GM18508 (cell line): ENCODE data around the gene EML2.

Experiments
- ATAC-seq: cut with Tn5 transposase; IDR thresholded peaks from one replicate; pipeline ENCODE4 v1.9.1; 2021; ENCODE audit warnings: moderate number of reproducible peaks; ENCODE audit not compliant: insufficient read depth, unreplicated experiment

The EML2 gene

DNA sequence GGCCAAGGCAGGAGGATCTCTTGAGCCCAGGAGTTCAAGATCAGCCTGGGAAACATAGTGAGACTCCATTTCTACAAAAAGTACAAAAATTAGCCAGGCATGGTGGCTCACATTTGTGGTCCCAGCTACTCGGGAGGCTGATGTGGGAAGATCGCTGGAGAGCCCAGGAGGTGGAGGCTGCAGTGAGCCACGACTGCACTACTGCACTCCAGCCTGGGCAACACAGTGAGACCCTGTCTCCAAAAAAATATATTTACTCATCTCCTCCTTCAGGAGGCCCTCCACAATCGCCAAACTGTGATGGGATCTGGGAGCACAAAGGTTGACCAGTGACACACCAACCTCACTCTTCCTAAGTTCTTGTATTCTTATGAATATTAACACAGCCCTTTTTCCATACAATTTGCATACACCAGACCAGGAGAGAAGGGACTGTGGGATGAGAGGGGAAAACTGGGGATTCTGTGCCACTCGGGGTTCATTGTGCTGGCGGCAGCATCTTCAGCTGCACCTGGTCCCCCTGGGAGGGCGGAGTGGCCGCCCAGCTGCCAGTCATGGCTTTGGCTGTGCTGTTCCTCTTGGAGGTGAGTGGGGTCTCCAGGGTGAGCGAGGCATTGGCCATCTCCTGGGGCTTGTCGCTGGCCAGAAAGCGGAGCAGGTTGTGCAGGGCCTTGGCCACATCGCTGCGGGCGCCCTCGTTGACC lies 48.7 kb downstream of the EML2 start:
- ATAC-seq: no peak

DNA sequence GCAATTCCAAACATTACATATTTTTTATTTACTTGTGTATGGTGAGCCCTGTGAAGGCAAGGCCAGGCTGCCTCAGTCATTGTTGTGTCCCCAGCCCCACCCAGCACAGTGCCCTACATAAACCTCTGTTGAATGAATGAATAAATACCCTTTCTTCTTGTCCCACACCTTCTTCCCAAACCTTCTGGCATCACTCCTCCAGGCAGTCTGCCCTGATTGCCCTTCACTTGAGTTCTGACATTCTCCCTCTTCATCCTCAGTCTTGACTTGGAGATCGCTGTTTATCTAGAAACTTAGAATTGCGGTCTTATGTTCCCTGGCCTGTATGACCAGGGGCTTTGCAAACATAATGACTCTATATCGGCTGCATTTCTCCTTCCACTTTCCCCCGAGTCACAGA lies 49.4 kb downstream of the EML2 start:
- no peak for ATAC-seq

DNA sequence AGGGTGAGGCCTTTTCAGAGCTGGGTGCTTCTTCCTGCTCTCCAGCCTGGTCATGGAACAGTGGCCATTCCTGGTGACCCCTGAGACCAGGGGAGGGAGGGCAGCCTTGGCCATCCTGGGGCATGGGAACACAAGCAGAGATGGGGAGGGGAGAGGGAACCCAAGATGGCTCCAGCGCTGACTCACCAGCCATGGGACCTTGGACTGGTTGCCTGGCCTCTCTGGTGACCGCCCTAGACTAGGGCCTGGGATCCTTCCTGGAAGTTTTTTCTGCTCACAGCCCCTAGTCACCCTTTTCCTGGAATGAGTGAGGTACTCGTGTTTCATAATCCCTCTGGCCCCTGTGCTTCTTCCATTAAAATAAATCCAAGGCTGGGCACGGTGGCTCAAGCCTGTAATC lies 51.3 kb downstream of the EML2 start:
- no peak for ATAC-seq

DNA sequence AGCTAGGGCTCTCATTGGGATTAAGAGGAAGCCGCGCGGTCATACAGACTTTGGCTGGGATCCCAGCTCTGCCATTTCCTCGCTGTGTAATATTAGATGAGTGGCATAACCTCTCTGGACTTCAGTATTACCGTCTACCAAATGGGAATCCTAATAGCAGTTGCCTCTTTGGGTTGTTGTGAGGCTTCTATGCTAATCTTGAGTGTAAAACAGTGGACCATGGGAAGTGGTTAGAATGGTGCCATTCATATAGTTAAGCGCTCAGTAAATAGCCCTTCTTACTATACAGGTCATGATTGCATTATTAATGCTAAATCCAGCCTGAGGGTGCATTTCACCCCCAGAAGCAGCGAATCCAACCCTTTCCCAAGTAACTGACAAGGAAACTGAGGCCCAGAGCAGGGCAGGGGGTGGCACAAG lies 54.0 kb downstream of the EML2 start:
- ATAC-seq: no peak

DNA sequence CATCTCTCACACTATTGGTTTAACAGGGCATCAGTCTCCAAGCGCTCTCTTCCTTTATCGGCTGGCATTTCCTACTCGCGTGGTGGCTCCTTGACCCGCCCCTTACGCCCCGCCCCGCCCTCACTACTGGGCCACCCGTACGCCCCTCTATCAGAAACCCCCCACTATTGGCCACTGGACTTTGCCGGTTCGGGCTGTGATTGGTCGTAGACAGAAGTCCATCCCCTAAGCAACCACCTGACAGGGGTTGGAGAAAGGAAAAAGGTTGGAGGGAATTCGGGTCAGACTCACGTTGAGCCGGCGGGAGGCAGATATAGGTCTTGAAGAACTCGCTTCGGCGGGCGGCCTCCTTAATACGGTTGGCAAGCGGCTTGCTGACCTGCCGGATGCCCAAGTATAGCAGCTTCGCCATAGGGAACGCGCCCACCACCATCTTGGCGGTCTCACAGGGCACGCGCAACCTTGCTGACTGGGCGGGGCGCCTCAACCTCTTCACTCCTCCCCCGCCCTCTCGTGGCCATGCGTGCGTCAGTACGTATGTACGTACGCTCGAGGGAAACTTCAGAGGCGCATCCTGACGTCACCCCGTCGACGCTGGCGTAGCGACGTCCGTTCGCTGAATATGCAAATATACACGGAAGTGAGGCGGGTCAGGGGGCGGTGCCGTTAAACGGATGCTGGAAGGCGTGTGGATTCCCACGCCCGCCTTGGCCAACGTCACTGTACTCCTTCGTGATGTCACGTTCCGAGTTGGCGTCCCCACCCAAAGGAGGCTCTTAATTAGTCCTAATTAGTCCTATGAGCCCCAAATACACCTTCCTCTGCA lies 54.7 kb downstream of the EML2 start, which contains the start of gene OPA3:
Gene OPA3, minus strand, starts transcription at position 471 of the 826 bp plus-strand sequence. Its CDS starts 38 bp downstream, at position 433.
- ATAC-seq: peak; percentile 74

DNA sequence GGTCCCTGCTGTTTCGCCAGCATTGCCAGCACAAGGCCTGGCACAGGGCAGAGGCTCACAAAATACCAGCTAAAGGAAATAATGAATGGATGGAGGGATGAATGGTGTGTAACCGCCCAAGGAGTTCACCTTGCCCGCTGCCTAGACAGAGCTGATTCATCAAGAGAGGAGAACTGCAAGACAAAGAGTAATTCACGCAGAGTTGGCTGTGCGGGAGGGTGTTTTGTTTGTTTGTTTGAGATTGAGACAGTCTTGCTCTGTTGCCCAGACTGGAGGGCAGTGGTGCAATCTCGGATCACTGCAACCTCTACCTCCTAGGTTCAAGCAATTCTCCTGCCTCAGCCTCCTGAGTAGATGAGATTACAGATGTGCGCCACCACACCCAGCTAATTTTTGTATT lies 57.6 kb downstream of the EML2 start:
- no peak for ATAC-seq

DNA sequence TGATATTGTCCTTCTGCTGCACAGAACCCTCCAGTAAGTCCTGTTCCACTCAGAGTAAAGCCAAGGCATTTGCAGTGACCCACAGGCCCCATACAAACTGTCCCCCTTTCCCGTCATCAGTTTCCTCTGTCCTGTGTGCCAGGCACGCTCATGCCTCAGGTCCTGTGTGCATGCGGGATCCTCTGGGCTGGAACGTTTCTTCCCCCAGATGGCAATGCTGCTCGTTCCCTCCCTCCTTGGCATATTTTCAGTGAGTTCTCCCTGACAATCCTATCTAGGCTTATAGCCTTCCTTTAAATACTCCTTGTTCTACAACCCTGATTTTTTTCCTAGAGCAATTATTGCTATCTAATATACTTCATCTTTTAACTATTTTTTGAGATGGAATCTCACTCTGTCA lies 60.3 kb downstream of the EML2 start:
- no peak for ATAC-seq

DNA sequence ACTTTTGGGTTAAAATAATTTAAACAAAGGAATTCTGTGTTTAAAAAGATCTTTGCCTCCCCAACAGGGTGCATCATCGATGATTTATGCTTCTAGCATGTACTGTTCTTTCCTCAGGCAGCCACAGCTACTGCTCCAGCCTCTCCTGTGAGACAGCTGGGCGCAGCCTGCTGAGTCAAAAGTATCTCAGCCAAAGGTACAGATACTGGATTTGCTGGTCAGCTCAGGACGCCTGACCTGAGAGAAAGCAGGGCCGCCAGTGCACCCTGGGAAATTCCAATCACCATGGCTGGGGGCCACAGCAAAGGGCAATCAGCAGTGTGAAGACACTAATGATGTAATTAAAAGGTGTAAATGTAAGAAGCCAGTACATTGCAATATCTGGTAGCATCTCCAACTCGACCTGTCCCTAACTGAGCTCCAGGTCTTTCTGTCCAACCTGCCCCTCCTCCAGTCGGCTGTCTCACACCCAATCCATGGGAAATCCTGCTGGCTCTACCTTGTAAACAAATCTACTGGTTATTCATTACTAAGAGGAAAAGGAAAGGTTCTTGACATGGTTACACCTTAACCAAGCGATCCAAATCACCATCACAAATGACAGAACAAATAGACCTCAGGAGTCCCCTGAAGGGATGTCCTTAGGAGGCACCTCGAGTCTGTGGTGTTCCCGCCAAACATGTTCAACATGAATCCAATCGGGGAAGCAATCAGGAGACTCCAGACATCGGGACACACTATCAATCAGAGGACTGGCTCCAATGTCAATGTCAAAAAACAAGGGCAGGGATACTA lies 61.9 kb downstream of the EML2 start:
- no peak for ATAC-seq

DNA sequence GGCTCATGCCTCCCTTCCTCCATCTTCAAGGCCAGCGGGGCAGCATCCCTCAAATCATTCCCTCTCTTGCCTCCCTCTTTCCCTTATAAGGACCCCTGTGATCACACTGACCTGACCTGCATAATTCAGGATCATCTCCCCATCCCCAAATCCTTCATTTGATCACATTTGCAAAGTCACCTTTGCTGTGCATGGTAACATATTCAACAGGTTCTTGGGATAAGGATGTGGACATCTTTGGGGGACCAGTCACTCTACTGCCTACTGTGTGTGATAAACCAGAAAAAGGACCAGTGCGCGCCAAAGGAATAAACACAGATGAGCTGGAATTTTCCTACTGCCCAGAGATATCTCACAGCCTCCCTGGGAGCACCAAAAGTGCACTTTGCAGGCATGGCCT lies 62.5 kb downstream of the EML2 start:
- ATAC-seq: no peak

DNA sequence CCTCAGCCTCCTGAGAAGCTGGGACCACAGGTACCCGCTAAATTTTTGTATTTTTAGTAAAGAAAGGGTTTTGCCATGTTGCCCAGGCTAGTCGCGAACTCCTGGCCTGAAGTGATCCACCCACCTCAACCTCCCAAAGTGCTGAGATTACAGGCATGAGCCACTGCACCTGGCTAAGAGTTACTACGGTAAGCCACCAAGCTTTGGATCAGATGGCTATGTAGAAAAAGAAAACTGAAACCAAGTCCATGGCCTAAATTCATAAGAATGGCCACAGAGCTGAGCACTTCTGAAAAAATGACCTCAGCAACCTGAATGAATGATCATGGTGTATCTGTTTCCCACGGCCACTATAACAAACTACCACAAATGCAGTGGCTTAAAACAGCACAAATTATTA lies 64.0 kb downstream of the EML2 start:
- ATAC-seq: no peak

DNA sequence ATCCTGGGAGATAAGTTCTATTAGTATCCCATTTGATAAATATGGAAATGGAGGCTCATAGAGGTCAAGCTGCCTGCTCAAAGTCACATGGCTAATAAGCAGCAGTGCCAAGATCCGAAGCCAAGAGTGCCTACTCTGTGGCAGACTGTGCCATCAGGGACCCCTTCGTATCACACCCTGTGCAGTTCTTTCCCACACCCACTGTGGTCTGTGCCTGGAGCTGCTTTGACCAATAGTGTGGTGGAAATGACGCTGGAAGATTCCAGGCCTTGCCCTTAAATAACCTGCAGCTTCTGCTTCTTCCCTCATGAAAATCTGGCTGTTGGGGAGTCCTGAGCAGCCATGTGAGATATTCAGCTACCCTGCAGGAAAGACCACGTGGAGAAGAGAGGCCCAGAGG lies 64.7 kb downstream of the EML2 start:
- no peak for ATAC-seq

DNA sequence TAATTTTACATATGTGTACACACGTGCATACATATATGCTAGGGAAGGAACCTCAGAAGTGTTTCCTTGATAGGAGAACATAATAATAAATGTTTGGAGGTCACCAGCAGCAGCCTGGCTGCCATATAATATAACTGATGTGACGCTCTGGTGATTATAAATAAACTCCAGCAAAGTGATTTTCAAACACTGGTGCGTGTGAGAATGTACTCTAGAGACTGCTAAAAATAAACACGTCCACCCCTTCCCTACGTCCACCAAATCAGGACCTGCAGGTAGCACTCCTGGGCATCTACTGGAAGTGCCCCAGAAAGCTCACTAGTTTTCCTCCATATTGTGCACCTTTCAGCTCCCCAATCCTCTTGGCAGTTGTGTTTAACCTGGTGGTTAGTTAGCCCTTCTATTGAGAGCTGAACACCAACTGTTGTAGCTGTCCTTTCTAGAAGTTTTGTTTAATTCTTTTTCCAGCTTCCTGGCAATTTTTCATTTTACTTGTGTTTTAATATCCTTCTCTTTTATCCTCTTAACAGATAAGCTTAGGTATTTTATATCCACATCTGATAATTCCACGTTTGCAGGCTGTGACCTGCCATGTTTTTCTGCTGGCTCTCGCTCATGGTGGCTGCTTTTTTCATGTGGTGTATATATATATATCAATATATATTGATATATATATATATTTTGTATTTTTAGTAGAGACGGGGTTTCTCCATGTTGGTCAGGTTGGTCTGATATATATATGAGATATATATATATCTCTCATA lies 67.6 kb downstream of the EML2 start:
- no peak for ATAC-seq

DNA sequence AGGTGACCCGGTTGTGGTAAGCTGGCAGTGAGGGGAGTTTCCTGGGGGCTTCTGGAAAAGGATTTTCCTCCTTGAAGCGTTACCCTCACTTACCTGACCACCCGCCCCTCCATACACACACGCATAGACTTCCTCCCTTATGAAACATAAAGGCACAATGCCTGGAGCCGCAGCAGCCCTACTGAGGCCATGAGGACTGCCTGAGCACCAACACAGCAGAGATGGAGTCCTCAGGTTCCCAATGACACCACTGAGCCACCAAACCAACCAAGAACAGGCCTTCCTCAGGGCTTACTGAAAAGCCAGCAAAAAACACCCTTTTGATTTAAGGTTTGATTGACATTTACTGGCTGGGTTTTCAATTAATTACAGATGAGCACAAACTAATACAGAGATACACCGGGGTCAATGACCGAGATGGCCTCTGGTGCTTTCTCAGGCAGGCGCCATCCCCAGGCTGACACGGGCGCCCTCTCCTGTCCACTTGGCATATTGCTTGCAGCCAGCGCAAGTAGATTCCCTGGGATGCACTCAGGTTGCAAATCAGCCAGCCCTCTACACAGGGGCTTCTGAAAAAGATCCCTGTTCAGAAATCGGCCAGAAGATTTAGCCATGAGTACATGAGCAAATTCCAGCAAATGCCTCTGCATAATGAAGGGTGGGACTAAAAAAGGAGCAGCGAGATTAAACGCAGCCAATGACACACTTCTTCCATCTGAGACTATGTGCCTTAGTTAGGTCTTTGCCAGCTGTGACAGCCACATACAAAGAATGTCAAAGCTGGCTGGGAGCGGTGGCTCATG lies 69.4 kb downstream of the EML2 start:
- no peak for ATAC-seq

DNA sequence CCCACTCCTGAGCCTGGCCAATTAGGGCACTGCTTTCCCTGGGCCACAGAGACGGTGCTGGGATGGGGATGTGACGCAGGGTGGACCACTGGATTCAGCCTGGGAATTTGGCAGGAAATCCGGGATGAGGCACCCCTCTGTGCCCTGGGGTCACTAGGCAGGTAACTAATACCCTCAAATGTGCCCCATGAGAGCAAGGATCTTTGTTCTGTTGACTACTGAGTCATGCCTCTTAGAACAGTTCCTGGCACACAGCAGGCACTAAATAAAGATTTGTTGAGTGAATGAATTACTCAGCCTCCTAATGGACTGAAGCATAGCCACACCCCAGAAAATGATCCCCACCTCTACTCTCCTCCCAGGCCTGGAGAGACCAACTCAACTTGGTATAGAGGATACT lies 70.5 kb downstream of the EML2 start:
- ATAC-seq: no peak

DNA sequence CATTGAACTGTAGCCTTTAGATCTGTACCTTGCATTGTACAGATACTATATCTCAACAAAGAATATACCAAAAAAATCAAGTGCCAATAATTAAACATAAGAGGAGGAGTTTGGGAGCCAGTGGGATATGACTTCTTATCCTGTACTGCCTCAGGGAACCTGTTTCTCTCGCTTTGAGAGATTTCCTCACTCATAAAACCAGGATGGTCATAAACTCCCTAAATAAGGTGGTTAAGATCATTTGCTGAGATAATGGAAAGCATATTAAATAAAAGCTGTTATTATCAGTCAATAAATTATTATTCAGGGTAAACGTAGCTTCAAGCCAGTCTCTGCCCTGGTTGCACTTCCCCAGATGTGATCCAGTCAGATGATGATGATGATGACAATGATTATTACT lies 71.6 kb downstream of the EML2 start:
- no peak for ATAC-seq

DNA sequence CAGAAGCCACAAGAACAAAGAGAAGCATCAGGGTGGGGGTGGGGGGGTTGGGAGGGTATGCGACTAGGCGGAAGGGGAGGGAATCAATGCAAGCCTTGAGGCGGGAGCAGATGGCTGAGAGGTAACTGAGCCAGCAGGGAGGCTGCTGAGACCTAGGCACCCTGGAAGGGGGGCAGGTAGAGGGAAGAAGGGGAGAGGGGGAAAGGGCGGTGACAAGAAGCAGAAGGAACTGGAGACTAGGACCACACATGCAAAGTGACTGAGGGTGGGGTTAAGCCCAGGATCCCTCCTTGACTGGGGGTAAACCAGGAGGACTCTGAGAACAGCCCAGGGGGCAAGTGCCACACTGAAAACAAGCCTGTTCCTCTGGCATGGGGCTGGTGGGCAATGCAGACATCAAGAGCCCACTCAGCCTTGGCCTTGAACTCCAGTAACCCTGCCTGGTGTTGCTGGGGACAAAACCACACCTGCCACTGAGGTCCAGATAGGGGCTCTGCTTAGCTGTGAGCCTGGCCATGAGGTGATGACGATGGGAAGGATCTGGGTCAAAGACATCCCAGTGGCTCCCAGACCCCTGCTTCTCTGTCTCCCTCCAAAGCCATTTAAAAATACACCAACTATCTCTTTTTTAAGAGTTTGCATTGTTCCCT lies 74.9 kb downstream of the EML2 start:
- ATAC-seq: no peak

DNA sequence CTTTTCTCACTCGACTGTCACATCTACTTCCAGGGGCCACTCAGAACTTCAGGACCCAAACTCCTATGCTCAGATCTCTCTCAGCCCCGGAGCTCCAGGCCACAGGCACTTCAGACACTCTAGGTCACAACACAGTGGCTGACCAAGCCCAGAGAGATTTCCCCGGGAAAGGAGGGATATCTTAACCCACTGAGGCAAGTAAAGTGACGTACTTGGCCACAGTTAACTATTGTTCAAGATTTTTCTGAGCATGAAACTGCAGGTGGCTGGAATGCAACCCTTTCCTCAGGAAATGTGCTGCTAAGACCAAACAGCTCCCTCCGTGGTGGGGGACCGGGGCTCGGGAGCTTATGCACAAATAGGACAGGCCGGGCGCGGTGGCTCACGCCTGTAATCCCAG lies 78.5 kb downstream of the EML2 start:
- ATAC-seq: no peak

DNA sequence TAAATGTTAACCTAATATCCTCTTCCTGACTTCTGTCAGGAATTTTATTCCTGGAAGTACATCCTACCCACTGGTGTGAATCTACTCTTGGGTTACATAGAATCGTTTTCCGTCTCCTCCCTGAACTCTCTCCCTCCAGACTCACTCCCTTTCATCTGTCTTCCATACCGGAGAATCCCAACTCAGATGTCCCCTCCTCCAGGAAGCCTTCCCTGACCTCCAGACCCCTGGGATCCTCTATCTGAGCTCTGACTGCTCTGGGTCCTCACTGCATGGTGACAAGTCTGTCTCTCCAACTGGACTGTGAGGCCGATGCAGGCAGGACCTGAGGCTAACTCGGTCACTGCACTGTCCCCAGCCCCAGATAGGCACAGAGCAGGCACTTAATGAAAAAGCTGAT lies 79.2 kb downstream of the EML2 start:
- no peak for ATAC-seq
